ENCODE data around the gene NEMP1. TPM values are rescaled to one million over a fixed set of nuclear protein-coding genes. Genes with fewer than 3 reads are reported as not detected.
"Not testable (repeated sequence)": the region's sequence is repeated elsewhere in the genome, so short reads cannot be mapped to it uniquely, and the experiment has no call there.

The NEMP1 gene
- total RNA-seq, 2 donors from 2014 or later = 62.3 to 117 TPM

GRCh38 chr12:57025196-57025595 is 53.4 kb downstream of the NEMP1 start:
- H3K4me1 Mint-ChIP-seq = peaks cover 9% of the 10 kb centered on the region
- H3K36me3 Mint-ChIP-seq (ENCODE audit: low read depth) = no peaks in the 10 kb centered on the region
- no peak overlapping the region for H3K4me3 Mint-ChIP-seq
- H3K27ac Mint-ChIP-seq = no peak overlapping the region
- no peak for ATAC-seq (replicated peaks)
- H3K9me3 Mint-ChIP-seq = no peaks in the 10 kb centered on the region
- H3K27me3 Mint-ChIP-seq = no peaks in the 10 kb centered on the region

- not testable (repeated sequence) for H3K36me3 Mint-ChIP-seq (ENCODE audit: low read depth); ATAC-seq (replicated peaks); H3K27me3 Mint-ChIP-seq; H3K4me1 Mint-ChIP-seq; H3K4me3 Mint-ChIP-seq; H3K9me3 Mint-ChIP-seq; H3K27ac Mint-ChIP-seq
Measured at GRCh38 chr12:57022324-57022723, 56.3 kb downstream of the NEMP1 start.

DNA sequence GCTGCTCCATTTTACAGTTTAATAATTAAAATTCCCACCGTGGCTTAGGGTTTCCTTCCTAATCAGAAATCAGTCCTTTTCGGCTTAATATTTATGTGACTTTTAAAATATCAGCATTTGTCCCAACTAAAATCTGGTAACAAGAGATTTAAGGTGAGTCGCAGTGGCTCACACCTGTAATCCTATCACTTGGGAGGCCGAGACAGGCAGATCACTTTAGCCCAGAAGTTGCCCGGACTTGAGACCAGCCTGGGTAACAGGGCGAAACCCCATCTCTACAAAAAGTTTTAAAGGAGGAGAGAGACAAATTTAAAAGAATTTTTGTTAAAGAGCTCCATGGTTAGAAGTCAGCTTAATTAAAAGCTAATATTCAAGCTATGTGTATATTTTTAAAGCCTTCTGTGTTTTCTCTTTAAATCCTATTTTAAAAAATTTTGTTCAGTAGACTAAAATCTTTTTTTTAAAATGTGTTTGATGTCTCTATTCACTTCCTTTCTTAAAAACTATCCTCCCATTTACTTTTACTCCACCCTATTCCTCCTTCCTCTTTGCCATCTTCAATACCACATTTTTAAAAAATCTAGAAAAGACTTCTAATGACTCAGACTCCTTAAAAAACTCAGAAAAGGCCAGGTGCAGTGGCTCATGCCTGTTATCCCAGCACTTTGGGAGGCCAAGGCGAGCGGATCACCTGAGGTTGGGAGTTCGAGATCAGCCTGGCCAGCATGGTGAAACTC is 58.4 kb downstream of the NEMP1 start:
- Mint-ChIP-seq H3K36me3 (ENCODE audit: low read depth) (no peaks in the 10 kb centered on the region), H3K27me3 (peaks cover 6% of the 10 kb centered on the region), H3K4me3 (no peak overlapping the region), H3K4me1 (no peaks in the 10 kb centered on the region), H3K9me3 (no peaks in the 10 kb centered on the region), H3K27ac (no peak overlapping the region)
- no peak for ATAC-seq (replicated peaks)

DNA sequence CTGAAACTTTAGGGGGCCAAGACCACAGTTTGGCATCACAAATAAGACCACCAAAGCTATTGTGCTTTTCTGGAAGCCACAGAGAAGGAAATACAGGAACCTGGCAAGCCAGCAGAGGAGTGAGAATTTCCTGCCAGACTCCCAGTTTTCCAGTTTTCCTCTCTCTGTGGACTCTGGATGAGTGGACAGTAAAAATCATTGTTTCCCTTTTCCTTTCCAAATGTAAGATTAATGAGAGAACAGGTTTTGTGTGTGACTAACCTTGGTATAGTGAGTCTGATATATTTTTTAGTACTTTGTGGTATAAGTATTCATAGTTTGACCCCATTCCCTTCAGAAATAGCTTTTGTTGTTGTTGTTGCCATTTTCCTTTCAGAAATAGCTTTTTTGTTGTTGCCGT is 59.7 kb downstream of the NEMP1 start:
- H3K4me3 Mint-ChIP-seq = no peak overlapping the region
- no peaks in the 10 kb centered on the region for H3K4me1 Mint-ChIP-seq
- ATAC-seq (replicated peaks) = no peak
- H3K9me3 Mint-ChIP-seq = no peaks in the 10 kb centered on the region
- no peak overlapping the region for H3K27ac Mint-ChIP-seq
- H3K27me3 Mint-ChIP-seq = peaks cover 15% of the 10 kb centered on the region
- no peaks in the 10 kb centered on the region for H3K36me3 Mint-ChIP-seq (ENCODE audit: low read depth)

- H3K27ac Mint-ChIP-seq; ATAC-seq (replicated peaks); H3K36me3 Mint-ChIP-seq (ENCODE audit: low read depth); H3K9me3 Mint-ChIP-seq; H3K4me1 Mint-ChIP-seq; H3K4me3 Mint-ChIP-seq: not testable (repeated sequence)
- H3K27me3 Mint-ChIP-seq = peaks cover 19% of the 10 kb centered on the region
Measured at GRCh38 chr12:57018353-57018752, 60.2 kb downstream of the NEMP1 start.

DNA sequence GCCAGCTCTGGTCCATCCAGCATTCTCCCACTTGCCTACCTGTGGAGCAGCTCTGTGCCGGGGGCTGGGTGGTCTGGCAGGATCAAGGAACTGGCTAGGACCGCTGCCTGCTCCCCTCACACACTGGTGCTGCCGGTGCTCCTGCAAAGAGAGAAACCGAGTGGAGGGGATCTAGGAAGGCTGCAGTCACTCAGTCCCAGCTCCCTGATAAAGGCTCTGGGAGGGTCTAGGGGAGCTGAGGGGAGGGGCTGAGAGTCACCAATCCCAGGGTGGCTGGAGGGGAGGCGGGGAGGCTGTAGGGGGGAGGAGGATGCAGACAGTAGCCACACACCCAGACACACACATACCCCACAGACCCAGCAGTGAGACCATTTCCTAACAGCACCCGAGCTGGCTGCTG is 62.2 kb downstream of the NEMP1 start, which contains the start of gene TAC3:
TAC3 (minus strand) TSS at position 182 of the 400 bp plus-strand sequence. CDS start 732 bp downstream, outside the sequence.
- no peaks in the 10 kb centered on the region for H3K9me3 Mint-ChIP-seq
- no peaks in the 10 kb centered on the region for H3K36me3 Mint-ChIP-seq (ENCODE audit: low read depth)
- peaks cover 19% of the 10 kb centered on the region for H3K27me3 Mint-ChIP-seq
- H3K4me1 Mint-ChIP-seq = peaks cover 6% of the 10 kb centered on the region
- ATAC-seq (replicated peaks) = no peak
- H3K4me3 Mint-ChIP-seq = no peak within 1 kb of the TSS
- no peak within 1 kb of the TSS for H3K27ac Mint-ChIP-seq

- H3K9me3 Mint-ChIP-seq = no peaks in the 10 kb centered on the region
- H3K4me3 Mint-ChIP-seq = no peak overlapping the region
- H3K36me3 Mint-ChIP-seq (ENCODE audit: low read depth) = no peaks in the 10 kb centered on the region
- H3K4me1 Mint-ChIP-seq = peaks cover 15% of the 10 kb centered on the region
- H3K27me3 Mint-ChIP-seq = peaks cover 19% of the 10 kb centered on the region
- no peak overlapping the region for H3K27ac Mint-ChIP-seq
- ATAC-seq (replicated peaks) = no peak
Measured at GRCh38 chr12:57012600-57013465, 65.8 kb downstream of the NEMP1 start.

- peak; percentile 84 for ATAC-seq (replicated peaks)
- H3K36me3 Mint-ChIP-seq (ENCODE audit: low read depth) = no peaks in the 10 kb centered on the region
Measured at GRCh38 chr12:57011438-57012424, 66.9 kb downstream of the NEMP1 start.

DNA sequence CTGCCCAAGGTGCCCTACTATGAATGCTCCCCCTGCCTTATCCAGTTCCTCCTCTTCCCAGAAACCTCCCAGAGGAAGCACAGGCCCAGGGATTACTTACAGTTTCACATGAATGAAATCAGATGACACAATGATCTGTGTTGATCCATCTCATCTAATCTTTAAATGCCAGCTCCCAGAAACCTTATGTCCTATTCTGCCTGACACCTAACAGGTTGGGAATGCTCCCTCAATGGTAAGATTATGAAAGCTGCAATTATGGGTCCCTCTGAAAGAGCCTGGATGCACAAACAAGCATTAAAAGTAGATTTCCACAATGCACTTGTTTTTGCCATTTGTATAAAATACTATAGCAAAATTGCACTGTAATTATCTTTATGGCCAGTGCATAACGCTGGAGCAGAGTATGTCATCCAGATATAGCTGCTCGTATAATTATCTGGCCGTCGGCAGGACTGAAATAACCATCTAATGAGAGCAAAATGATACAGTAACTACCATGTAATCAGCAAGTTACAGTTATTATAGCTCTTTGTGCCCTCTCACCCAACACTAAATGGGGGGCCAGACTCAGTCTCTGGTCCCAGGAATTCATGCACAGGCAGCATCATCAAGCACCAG is 67.9 kb downstream of the NEMP1 start:
- H3K36me3 Mint-ChIP-seq (ENCODE audit: low read depth) = no peaks in the 10 kb centered on the region
- peak overlapping the region; percentile 54 for H3K4me3 Mint-ChIP-seq
- no peaks in the 10 kb centered on the region for H3K9me3 Mint-ChIP-seq
- peaks cover 18% of the 10 kb centered on the region for H3K27me3 Mint-ChIP-seq
- ATAC-seq (replicated peaks) = no peak
- H3K4me1 Mint-ChIP-seq = peaks cover 23% of the 10 kb centered on the region
- no peak overlapping the region for H3K27ac Mint-ChIP-seq

More at GRCh38 chr12:57011438-57012424, 66.9 kb downstream of the NEMP1 start:
- peak overlapping the region; percentile 1 for H3K27ac Mint-ChIP-seq
- H3K4me1 Mint-ChIP-seq = peaks cover 22% of the 10 kb centered on the region
- peak overlapping the region; percentile 54 for H3K4me3 Mint-ChIP-seq
- H3K27me3 Mint-ChIP-seq = peaks cover 19% of the 10 kb centered on the region
- H3K9me3 Mint-ChIP-seq = no peaks in the 10 kb centered on the region

- Mint-ChIP-seq H3K27ac (no peak overlapping the region), H3K9me3 (no peaks in the 10 kb centered on the region), H3K4me3 (no peak overlapping the region), H3K36me3 (ENCODE audit: low read depth) (no peaks in the 10 kb centered on the region), H3K4me1 (peaks cover 29% of the 10 kb centered on the region), H3K27me3 (peaks cover 12% of the 10 kb centered on the region)
- no peak for ATAC-seq (replicated peaks)
Measured at GRCh38 chr12:57009949-57010626, 68.5 kb downstream of the NEMP1 start.

- Mint-ChIP-seq H3K27me3 (no peaks in the 10 kb centered on the region), H3K36me3 (ENCODE audit: low read depth) (peaks cover 13% of the 10 kb centered on the region), H3K9me3 (no peaks in the 10 kb centered on the region), H3K4me1 (peaks cover 31% of the 10 kb centered on the region), H3K27ac (no peak overlapping the region), H3K4me3 (no peak overlapping the region)
- peak; percentile 18 for ATAC-seq (replicated peaks)
Measured at GRCh38 chr12:57008178-57008577, 70.4 kb downstream of the NEMP1 start.

DNA sequence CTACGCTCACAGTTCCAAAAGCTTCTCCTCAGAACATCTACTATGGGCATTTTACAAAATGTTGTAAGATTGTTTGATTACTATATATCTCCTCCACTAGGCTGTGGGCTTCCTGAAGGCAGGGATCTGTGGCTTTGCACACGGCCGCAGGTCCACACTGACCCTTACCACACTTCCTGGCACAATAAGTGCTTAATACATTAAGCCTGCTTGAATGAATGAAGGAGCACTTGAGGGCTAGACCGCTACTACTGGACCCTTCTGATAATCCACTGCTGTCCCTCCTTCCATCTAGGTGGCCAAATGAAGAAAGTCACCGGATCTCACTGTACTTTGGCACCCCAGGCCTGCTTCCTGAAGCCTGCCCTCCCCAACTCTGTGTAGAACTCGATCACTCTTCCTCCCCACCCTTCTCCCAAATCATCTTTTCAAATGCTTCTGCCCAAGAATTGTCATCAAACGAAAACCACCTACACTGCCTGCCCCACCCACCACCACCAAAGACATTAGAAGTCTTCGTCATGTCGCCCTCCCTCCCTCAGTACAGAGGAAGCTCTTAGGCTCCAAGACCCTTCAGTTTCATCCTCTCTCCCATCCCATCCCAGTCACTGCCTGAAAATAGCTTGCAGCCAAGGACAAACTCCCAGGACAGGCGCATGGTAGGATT is 71.6 kb downstream of the NEMP1 start:
- no peaks in the 10 kb centered on the region for H3K9me3 Mint-ChIP-seq
- H3K36me3 Mint-ChIP-seq (ENCODE audit: low read depth) = peaks cover 26% of the 10 kb centered on the region
- peak overlapping the region; percentile 91 for H3K4me3 Mint-ChIP-seq
- H3K27me3 Mint-ChIP-seq = no peaks in the 10 kb centered on the region
- peaks cover 30% of the 10 kb centered on the region for H3K4me1 Mint-ChIP-seq
- ATAC-seq (replicated peaks) = no peak
- H3K27ac Mint-ChIP-seq = peak overlapping the region; percentile 93

Measured in activated T-helper 17 cell treated with anti-CD3 and anti-CD28 coated beads, Interleukin-2, amount 50 U/mL, for 72 hours (primary cell).